Measurements from ENCODE around the gene PRKN.

Gene PRKN

GRCh38 chr6:161639772-161640171 lies 1087.8 kb downstream of the PRKN start:
- TF ChIP-seq CTCF (conservative IDR thresholded peaks at IDR 0.05): no peak
- H3K27ac ChIP-seq: no peak overlapping the region

GRCh38 chr6:161637658-161638057 lies 1089.9 kb downstream of the PRKN start:
- no peak overlapping the region for H3K27ac ChIP-seq

GRCh38 chr6:161636882-161637430 lies 1090.6 kb downstream of the PRKN start:
- TF ChIP-seq CTCF (conservative IDR thresholded peaks at IDR 0.05): no peak
- H3K27ac ChIP-seq: no peak overlapping the region

More at GRCh38 chr6:161637658-161638057, 1089.9 kb downstream of the PRKN start:
- no peak for TF ChIP-seq CTCF (conservative IDR thresholded peaks at IDR 0.05)

GRCh38 chr6:161635975-161636374 lies 1091.6 kb downstream of the PRKN start:
- TF ChIP-seq CTCF (conservative IDR thresholded peaks at IDR 0.05): no peak

GRCh38 chr6:161634916-161635315 lies 1092.7 kb downstream of the PRKN start:
- no peak for TF ChIP-seq CTCF (conservative IDR thresholded peaks at IDR 0.05)
- no peak overlapping the region for H3K27ac ChIP-seq

More at GRCh38 chr6:161635975-161636374, 1091.6 kb downstream of the PRKN start:
- no peak overlapping the region for H3K27ac ChIP-seq

- no peak for TF ChIP-seq CTCF (conservative IDR thresholded peaks at IDR 0.05)
- H3K27ac ChIP-seq: no peak overlapping the region
These were observed 1095.8 kb downstream of the PRKN start for GRCh38 chr6:161631676-161632194.

- no peak for TF ChIP-seq CTCF (conservative IDR thresholded peaks at IDR 0.05)
- H3K27ac ChIP-seq: no peak overlapping the region
These were observed 1096.9 kb downstream of the PRKN start for GRCh38 chr6:161630674-161631073.

All from VCaP (cell line).